Cardiac muscle cell (in vitro differentiated cells and primary cell): ENCODE measurements around the gene WNK4. TPM values are rescaled to one million over a fixed set of nuclear protein-coding genes. Genes with fewer than 3 reads are reported as not detected.

Experiments
- DNase-seq, 2 donors: peaks; one replicate each; pipeline versions ENCODE4 v3.0.0 to v3.0.0-alpha.2; 2010 to 2017; ENCODE audit warnings: low read depth in 1 of 2, low spot score in 1 of 2
- H3K27ac ChIP-seq: fragments of 200-600 bp; sonication (generic); 2 replicates; pipeline ENCODE4 v1.5.1; 2016
- H3K27me3 ChIP-seq: fragments of 200-600 bp; sonication (generic); 2 replicates; pipeline ENCODE4 v1.6.0; 2016; ENCODE audit warnings: control low read depth
- H3K36me3 ChIP-seq: fragments of 200-600 bp; sonication (generic); 2 replicates; pipeline ENCODE4 v1.5.1; 2016; ENCODE audit warnings: control low read depth
- H3K4me1 ChIP-seq: fragments of 200-600 bp; sonication (generic); 2 replicates; pipeline ENCODE4 v1.8.1; 2017; ENCODE audit warnings: low read depth, mild to moderate bottlenecking, mixed run types
- H3K4me3 ChIP-seq: fragments of 200-600 bp; sonication (generic); 2 replicates; pipeline ENCODE4 v1.5.1; 2016; ENCODE audit warnings: mild to moderate bottlenecking
- H3K9me3 ChIP-seq: fragments of 200-600 bp; sonication (generic); 2 replicates; pipeline ENCODE4 v1.5.1; 2017; ENCODE audit warnings: low read depth, mild to moderate bottlenecking, control low read depth
- CTCF ChIP-seq: IDR thresholded peaks from 2 replicates; pipeline ENCODE4 v1.5.1; 2012; ENCODE audit warnings: low read depth, mild to moderate bottlenecking, low read length
- polyA plus RNA-seq: library from polyadenylated mRNA; unstranded; fragments of >200 nt; fragmentation: Nextera tagmentation; extraction: Ambion mirVana; gene quantifications from 2 replicates; pipeline ENCODE4 v1.2.1, GENCODE V29; 2016
- total RNA-seq: library from RNA; depleted of rRNA; stranded (reverse); fragments of >200 nt; gene quantifications from 2 replicates; pipeline ENCODE4 v1.2.3, GENCODE V29; 2016

Gene WNK4
- total and polyA plus RNA-seq, 2 experiments from 2014 or later, result 0.71 to 1.6 TPM

- peak in 1 of 2 donors; percentile 47 for DNase-seq
Measured at GRCh38 chr17:42803074-42803883, 22.9 kb downstream of the WNK4 start.

GRCh38 chr17:42804918-42805367 lies 24.5 kb downstream of the WNK4 start:
- Histone ChIP-seq H3K36me3 (peaks cover 2% of the 10 kb centered on the region), H3K27me3 (peaks cover 4% of the 10 kb centered on the region), H3K9me3 (no peaks in the 10 kb centered on the region), H3K27ac (no peak overlapping the region), H3K4me3 (no peak overlapping the region), H3K4me1 (no peaks in the 10 kb centered on the region)
- no peak for DNase-seq
- TF ChIP-seq CTCF, result no peak

More at GRCh38 chr17:42803074-42803883, 22.9 kb downstream of the WNK4 start:
- Histone ChIP-seq H3K4me3 (no peak overlapping the region), H3K4me1 (no peaks in the 10 kb centered on the region), H3K9me3 (no peaks in the 10 kb centered on the region), H3K27me3 (peaks cover 4% of the 10 kb centered on the region), H3K36me3 (no peaks in the 10 kb centered on the region), H3K27ac (no peak overlapping the region)
- TF ChIP-seq CTCF, result no peak

GRCh38 chr17:42806249-42806648 lies 25.8 kb downstream of the WNK4 start:
- Histone ChIP-seq H3K36me3 (peaks cover 10% of the 10 kb centered on the region), H3K4me3 (no peak overlapping the region), H3K27me3 (peaks cover 4% of the 10 kb centered on the region), H3K27ac (no peak overlapping the region), H3K9me3 (no peaks in the 10 kb centered on the region), H3K4me1 (no peaks in the 10 kb centered on the region)
- no peak for TF ChIP-seq CTCF
- DNase-seq, result no peak

- DNase-seq, result peak in 1 of 2 donors; percentile 85
- H3K36me3 ChIP-seq, result peaks cover 29% of the 10 kb centered on the region
- H3K4me3 ChIP-seq, result no peak overlapping the region
- H3K9me3 ChIP-seq, result no peaks in the 10 kb centered on the region
- no peak for TF ChIP-seq CTCF
- no peaks in the 10 kb centered on the region for H3K27me3 ChIP-seq
- no peak overlapping the region for H3K27ac ChIP-seq
- no peaks in the 10 kb centered on the region for H3K4me1 ChIP-seq
Measured at GRCh38 chr17:42809250-42809649, 28.8 kb downstream of the WNK4 start.

- H3K27ac ChIP-seq, result no peak overlapping the region
- peaks cover 66% of the 10 kb centered on the region for H3K36me3 ChIP-seq
- DNase-seq, result peak in 1 of 2 donors; percentile 95
- TF ChIP-seq CTCF, result no peak
- H3K27me3 ChIP-seq, result no peaks in the 10 kb centered on the region
- H3K4me1 ChIP-seq, result no peaks in the 10 kb centered on the region
- no peak overlapping the region for H3K4me3 ChIP-seq
- H3K9me3 ChIP-seq, result no peaks in the 10 kb centered on the region
Measured at GRCh38 chr17:42814633-42815399, 34.4 kb downstream of the WNK4 start.
